ENCODE data around the gene MATN3. TPM values are rescaled to one million over a fixed set of nuclear protein-coding genes. Genes with fewer than 3 reads are reported as not detected.

MATN3 gene
- total and polyA plus RNA-seq, 5 experiments from 2014 or later = not detected

GRCh38 chr2:19942199-19942598, 70.3 kb downstream of the MATN3 start:
- H3K36me3 Mint-ChIP-seq = peaks cover 0 to 46% (median 29%) of the 10 kb centered on the region in 3 donors
- H3K4me1 Mint-ChIP-seq = no peaks in the 10 kb centered on the region

More at GRCh38 chr2:19942199-19942598, 70.3 kb downstream of the MATN3 start:
- no peaks in the 10 kb centered on the region for H3K27me3 Mint-ChIP-seq
- H3K4me3 Mint-ChIP-seq = no peak overlapping the region
- H3K27ac Mint-ChIP-seq = no peak overlapping the region
- DNase-seq (no peak), ATAC-seq (no peak)
- no peaks in the 10 kb centered on the region for H3K9me3 Mint-ChIP-seq
- POLR2A ChIA-PET = no interaction called here

Other genes with a start within 250 kb of the MATN3 start
- gene TTC32, start 110.7 kb downstream of the MATN3 start, total RNA-seq = 10 to 100 TPM; 65.7 to 66.5 TPM
- gene TTC32, start 110.7 kb downstream of the MATN3 start, polyA plus RNA-seq = 10 to 100 TPM; 21.9 to 37.0 (median 31.0) TPM
- 1 to 10 TPM; 4.8 to 5.6 TPM for gene WDR35, start 22.6 kb downstream of the MATN3 start, total RNA-seq
- 1 to 10 TPM in 2 of 3 donors, under 1 TPM in 1; 0.91 to 1.8 (median 1.7) TPM for gene WDR35, start 22.6 kb downstream of the MATN3 start, polyA plus RNA-seq
- gene LAPTM4A, start 39.0 kb upstream of the MATN3 start, total RNA-seq = 10 to 100 TPM; 45.7 to 46.0 TPM
- gene LAPTM4A, start 39.0 kb upstream of the MATN3 start, polyA plus RNA-seq = 100 to 1,000 TPM in 1 of 3 donors, 10 to 100 TPM in 2; 88.7 to 100 (median 97.1) TPM
- gene SDC1, start 212.5 kb upstream of the MATN3 start, total RNA-seq = not detected
- gene SDC1, start 212.5 kb upstream of the MATN3 start, polyA plus RNA-seq = not detected